ENCODE results near the gene NLRC5. TPM values are rescaled to one million over a fixed set of nuclear protein-coding genes. Genes with fewer than 3 reads are reported as not detected.
"Not testable (repeated sequence)": the region's sequence is repeated elsewhere in the genome, so short reads cannot be mapped to it uniquely, and the experiment has no call there.

Gene NLRC5
- polyA plus RNA-seq, 1 experiment: 19.2 TPM

GRCh38 chr16:56985962-56986360 lies 3.4 kb upstream of the NLRC5 start:
- H3K36me3 ChIP-seq (ENCODE audit: control insufficient read depth, insufficient read depth, low read length): no peaks in the 10 kb centered on the region; the same call in none of the 2 replicates
- ChIA-PET CTCF (interaction anchor here (0.6 to 1.3 kb wide), 3 partner anchors 16 to 560 kb away, joined by 3 to 4 read pairs (median 3); no protein-coding TSS in a partner anchor), POLR2A (no interaction called here)
- no peaks in the 10 kb centered on the region for H3K27me3 ChIP-seq (ENCODE audit: control insufficient read depth, insufficient read depth, low read length)
- DNase-seq (ENCODE audit: low read depth): no peak
- no peak overlapping the region for H3K4me3 ChIP-seq (ENCODE audit: low read depth, low read length)
- TF ChIP-seq CTCF (IDR thresholded peaks at IDR 0.05; ENCODE audit: insufficient read depth, low read depth, low read length): no peak

- TF ChIP-seq CTCF (IDR thresholded peaks at IDR 0.05; ENCODE audit: insufficient read depth, low read depth, low read length): no peak
- ChIA-PET POLR2A (no interaction called here), CTCF (interaction anchor here (1.0 to 1.3 kb wide), 4 partner anchors 16 to 59 kb away, joined by 3 to 4 read pairs (median 4); no protein-coding TSS in a partner anchor)
- Histone ChIP-seq H3K36me3 (ENCODE audit: control insufficient read depth, insufficient read depth, low read length) (no peaks in the 10 kb centered on the region; the same call in none of the 2 replicates), H3K27me3 (ENCODE audit: control insufficient read depth, insufficient read depth, low read length) (no peaks in the 10 kb centered on the region), H3K4me3 (ENCODE audit: low read depth, low read length) (no peak overlapping the region)
- DNase-seq (ENCODE audit: low read depth): no peak
Measured at GRCh38 chr16:56986361-56986760, 3.0 kb upstream of the NLRC5 start.

- H3K4me3 ChIP-seq (ENCODE audit: low read depth, low read length); DNase-seq (ENCODE audit: low read depth); H3K27me3 ChIP-seq (ENCODE audit: control insufficient read depth, insufficient read depth, low read length); H3K36me3 ChIP-seq (ENCODE audit: control insufficient read depth, insufficient read depth, low read length); POLR2A ChIA-PET: not testable (repeated sequence)
- CTCF ChIA-PET: interaction anchor here (1.0 to 1.1 kb wide), 3 partner anchors 19 to 58 kb away, joined by 3 to 4 read pairs (median 4); no protein-coding TSS in a partner anchor
Measured at GRCh38 chr16:56986908-56987307, 2.4 kb upstream of the NLRC5 start.

GRCh38 chr16:56987692-56988091 lies 1.7 kb upstream of the NLRC5 start:
- no peak for DNase-seq (ENCODE audit: low read depth)
- Histone ChIP-seq H3K36me3 (ENCODE audit: control insufficient read depth, insufficient read depth, low read length) (no peaks in the 10 kb centered on the region; the same call in none of the 2 replicates), H3K4me3 (ENCODE audit: low read depth, low read length) (no peak overlapping the region), H3K27me3 (ENCODE audit: control insufficient read depth, insufficient read depth, low read length) (no peaks in the 10 kb centered on the region)
- TF ChIP-seq CTCF (IDR thresholded peaks at IDR 0.05; ENCODE audit: insufficient read depth, low read depth, low read length): no peak
- ChIA-PET CTCF (no interaction called here), POLR2A (no interaction called here)

- ChIA-PET CTCF (interaction anchor here (0.6 kb wide), 1 partner anchor 21 kb away, joined by 3 read pairs; no protein-coding TSS in a partner anchor), POLR2A (interaction anchor here (0.5 kb wide), 1 partner anchor 54 kb away, joined by 16 read pairs; no protein-coding TSS in a partner anchor)
- no peak for TF ChIP-seq CTCF (IDR thresholded peaks at IDR 0.05; ENCODE audit: insufficient read depth, low read depth, low read length)
- H3K36me3 ChIP-seq (ENCODE audit: control insufficient read depth, insufficient read depth, low read length): no peaks in the 10 kb centered on the region; the same call in 1 of the 2 replicates
- H3K4me3 ChIP-seq (ENCODE audit: low read depth, low read length): peak overlapping the region; percentile 71
- DNase-seq (ENCODE audit: low read depth): no peak
- no peaks in the 10 kb centered on the region for H3K27me3 ChIP-seq (ENCODE audit: control insufficient read depth, insufficient read depth, low read length)
Measured at GRCh38 chr16:56988161-56988947, 1.0 kb upstream of the NLRC5 start.

All from BJ (cell line).